Naive thymus-derived CD4-positive, alpha-beta T cell (primary cell): Measurements from ENCODE around the gene XYLB. TPM values are rescaled to one million over a fixed set of nuclear protein-coding genes. Genes with fewer than 3 reads are reported as not detected.
A peak's percentile ranks its signal among the peaks of the same experiment; 100 is the strongest.

Experiments
- ATAC-seq: fragments of 150-1000 bp; cut with Tn5 transposase; 2 replicates; pipeline ENCODE4 v1.10.0; 2021; ENCODE audit warnings: mild to moderate bottlenecking, moderate library complexity
- CTCF ChIA-PET: fragments of 350-600 bp; sonication (Branson Sonifier 250); formaldehyde crosslinking; loops from one replicate; lab custom pipeline; 2021; ENCODE audit warnings: antibody characterized with exemption; lab: Charles Lee
- POLR2A ChIA-PET: fragments of 350-600 bp; sonication (Branson Sonifier 250); formaldehyde crosslinking; loops from one replicate; lab custom pipeline; 2021; ENCODE audit warnings: antibody characterized with exemption, inconsistent platforms; lab: Charles Lee
- DNase-seq, 9 donors: peaks; one replicate each; pipeline versions ENCODE4 v3.0.0 to v3.0.0-alpha.2; 2020 to 2022; ENCODE audit warnings: mixed read lengths in 1 of 9
- H3K27ac ChIP-seq: one replicate; pipeline ENCODE4 v1.7.0; 2013; ENCODE audit warnings: mild to moderate bottlenecking, low read depth, low read length, moderate library complexity
- H3K27me3 ChIP-seq, 2 donors: one replicate each; pipeline ENCODE4 v1.7.0; 2013; ENCODE audit warnings: low read length in 2 of 2, mild to moderate bottlenecking in 2 of 2, moderate library complexity in 2 of 2; ENCODE audit not compliant: control insufficient read depth in 2 of 2, insufficient read depth in 2 of 2
- H3K36me3 ChIP-seq, 3 experiments: 1 replicate in 2 of 3; 2 replicates in 1 of 3; pipeline ENCODE4 v1.7.0; 2013; ENCODE audit warnings: low read length in 3 of 3, mild to moderate bottlenecking in 3 of 3, moderate library complexity in 1 of 3; ENCODE audit not compliant: insufficient read depth in 3 of 3, control insufficient read depth in 2 of 3
- H3K4me1 ChIP-seq, 2 donors: one replicate each; pipeline ENCODE4 v1.7.0; 2013; ENCODE audit warnings: low read length in 2 of 2, mild to moderate bottlenecking in 2 of 2, moderate library complexity in 1 of 2; ENCODE audit not compliant: control insufficient read depth in 2 of 2, insufficient read depth in 2 of 2
- H3K4me3 ChIP-seq: 2 replicates; pipeline ENCODE4 v1.7.0; 2013; ENCODE audit warnings: mild to moderate bottlenecking, low read length
- H3K9me3 ChIP-seq, 3 experiments: 1 replicate in 2 of 3; 2 replicates in 1 of 3; pipeline ENCODE4 v1.7.0; 2013; ENCODE audit warnings: low read length in 3 of 3; ENCODE audit not compliant: control insufficient read depth in 2 of 3
- H3K27ac Mint-ChIP-seq, 9 donors: one replicate each; pipeline ENCODE4 v1.8.0; 2020 to 2022; ENCODE audit warnings: mixed read lengths in 9 of 9, mild to moderate bottlenecking in 8 of 9, moderate library complexity in 5 of 9, inconsistent platforms in 2 of 9
- H3K27me3 Mint-ChIP-seq, 5 donors: one replicate each; pipeline ENCODE4 v1.8.0; 2021 to 2022; ENCODE audit warnings: mixed read lengths in 5 of 5, mild to moderate bottlenecking in 1 of 5
- H3K36me3 Mint-ChIP-seq, 5 donors: one replicate each; pipeline ENCODE4 v1.8.0; 2020 to 2022; ENCODE audit warnings: mixed read lengths in 5 of 5, mild to moderate bottlenecking in 3 of 5, inconsistent platforms in 1 of 5
- H3K4me1 Mint-ChIP-seq, 7 donors: one replicate each; pipeline ENCODE4 v1.8.0; 2020 to 2022; ENCODE audit warnings: mixed read lengths in 7 of 7, mild to moderate bottlenecking in 3 of 7, inconsistent platforms in 1 of 7
- H3K4me3 Mint-ChIP-seq, 10 donors: one replicate each; pipeline ENCODE4 v1.8.0; 2020 to 2022; ENCODE audit warnings: mild to moderate bottlenecking in 10 of 10, mixed read lengths in 10 of 10, moderate library complexity in 6 of 10, inconsistent platforms in 2 of 10
- H3K9me3 Mint-ChIP-seq, 11 donors: one replicate each; pipeline ENCODE4 v1.8.0; 2020 to 2022; ENCODE audit warnings: mixed read lengths in 11 of 11, mild to moderate bottlenecking in 4 of 11, inconsistent platforms in 1 of 11, moderate library complexity in 1 of 11
- intact Hi-C, 2 donors: fragments of 100-400 bp; cut with micrococcal nuclease; formaldehyde crosslinking; loops; one replicate each; pipeline ENCODE4 v1.15.1; 2023
- polyA plus RNA-seq, 2 donors: library from polyadenylated mRNA; unstranded; fragments of 300-500 nt; fragmentation: Illumina TruSeq; gene quantifications; one replicate each; pipeline ENCODE4 v1.2.3, GENCODE V29; 2021
- total RNA-seq, 6 experiments: library from RNA in 5 of 6; stranded (reverse) in 5 of 6; gene quantifications; 1 replicate in 5 of 6; 2 replicates in 1 of 6; pipeline ENCODE4 v1.2.3 and lab custom pipeline; 2021 to 2026

XYLB gene
- total and polyA plus RNA-seq, 7 experiments from 2014 or later, result 0.37 to 6.7 (median 2.0) TPM

- POLR2A ChIA-PET, result no interaction called here
- Histone ChIP-seq H3K27ac (no peak overlapping the region), H3K36me3 (no peaks in the 10 kb centered on the region), H3K4me1 (peaks cover 19 to 24% of the 10 kb centered on the region in 2 donors), H3K9me3 (no peaks in the 10 kb centered on the region), H3K27me3 (no peaks in the 10 kb centered on the region), H3K4me3 (peak overlapping the region; percentile 1)
- Mint-ChIP-seq H3K4me1 (peaks cover 27 to 41% (median 30%) of the 10 kb centered on the region in 7 donors), H3K27ac (peak overlapping the region in 8 of 9 donors; percentile 48 to 86 (median 72)), H3K9me3 (peaks cover 0 to 1% (median 0%) of the 10 kb centered on the region in 11 donors), H3K27me3 (peaks cover 0 to 4% (median 0%) of the 10 kb centered on the region in 5 donors), H3K4me3 (peak overlapping the region; percentile 65 to 83 (median 78)), H3K36me3 (peaks cover 0 to 30% (median 0%) of the 10 kb centered on the region in 5 donors)
- DNase-seq (peak in 6 of 9 donors; percentile 4 to 63 (median 30)), ATAC-seq (peak; percentile 60)
- CTCF ChIA-PET, result interaction anchor here (0.6 kb wide), 1 partner anchor 16 kb away, joined by 3 read pairs; no protein-coding TSS in a partner anchor
- intact Hi-C loops, result loop anchor here (2.0 to 10.0 kb wide), 3 partner anchors 48 to 81 kb away; no protein-coding TSS in a partner anchor
Observed at GRCh38 chr3:38374221-38374620, 27.6 kb downstream of the XYLB start.

GRCh38 chr3:38375072-38375471, 28.5 kb downstream of the XYLB start:
- Mint-ChIP-seq H3K27me3 (peaks cover 0 to 4% (median 0%) of the 10 kb centered on the region in 5 donors), H3K4me1 (peaks cover 27 to 41% (median 30%) of the 10 kb centered on the region in 7 donors), H3K27ac (peak overlapping the region in 2 of 9 donors; percentile 30 to 48), H3K36me3 (peaks cover 0 to 30% (median 0%) of the 10 kb centered on the region in 5 donors), H3K4me3 (peak overlapping the region in 5 of 10 donors; percentile 14 to 83 (median 74)), H3K9me3 (peaks cover 0 to 3% (median 0%) of the 10 kb centered on the region in 11 donors)
- ChIA-PET CTCF (no interaction called here), POLR2A (no interaction called here)
- intact Hi-C loops, result loop anchor here (2.0 to 10.0 kb wide), 2 partner anchors 50 to 80 kb away; no protein-coding TSS in a partner anchor
- H3K27ac ChIP-seq, result no peak overlapping the region
- no peak overlapping the region for H3K4me3 ChIP-seq
- peaks cover 19 to 24% of the 10 kb centered on the region in 2 donors for H3K4me1 ChIP-seq
- H3K36me3 ChIP-seq, result no peaks in the 10 kb centered on the region
- H3K9me3 ChIP-seq, result no peaks in the 10 kb centered on the region
- DNase-seq, result no peak
- no peaks in the 10 kb centered on the region for H3K27me3 ChIP-seq
- ATAC-seq, result no peak

- Histone ChIP-seq H3K27me3 (no peaks in the 10 kb centered on the region), H3K4me3 (no peak overlapping the region), H3K36me3 (no peaks in the 10 kb centered on the region), H3K9me3 (no peaks in the 10 kb centered on the region), H3K27ac (no peak overlapping the region), H3K4me1 (peaks cover 19 to 24% of the 10 kb centered on the region in 2 donors)
- peaks cover 27 to 38% (median 30%) of the 10 kb centered on the region in 7 donors for H3K4me1 Mint-ChIP-seq
- peak overlapping the region in 3 of 9 donors; percentile 3 to 48 (median 17) for H3K27ac Mint-ChIP-seq
- intact Hi-C loops, result loop anchor here (2.0 to 10.0 kb wide), 2 partner anchors 49 to 79 kb away; no protein-coding TSS in a partner anchor
- peaks cover 0 to 4% (median 0%) of the 10 kb centered on the region in 5 donors for H3K27me3 Mint-ChIP-seq
- DNase-seq (no peak), ATAC-seq (no peak)
- peaks cover 0 to 30% (median 1%) of the 10 kb centered on the region in 5 donors for H3K36me3 Mint-ChIP-seq
- ChIA-PET CTCF (interaction anchor here (0.6 kb wide), 1 partner anchor 401 kb away, joined by 3 read pairs; no protein-coding TSS in a partner anchor), POLR2A (no interaction called here)
- peaks cover 0 to 5% (median 0%) of the 10 kb centered on the region in 11 donors for H3K9me3 Mint-ChIP-seq
- H3K4me3 Mint-ChIP-seq, result peak overlapping the region in 5 of 10 donors; percentile 14 to 83 (median 35)
Observed at GRCh38 chr3:38375488-38376097, 29.0 kb downstream of the XYLB start.

GRCh38 chr3:38376098-38376816, 29.7 kb downstream of the XYLB start:
- no peaks in the 10 kb centered on the region for H3K9me3 ChIP-seq
- no peak overlapping the region for H3K4me3 ChIP-seq
- POLR2A ChIA-PET, result no interaction called here
- H3K4me1 ChIP-seq, result peaks cover 19 to 24% of the 10 kb centered on the region in 2 donors
- H3K27ac Mint-ChIP-seq, result peak overlapping the region in 2 of 9 donors; percentile 10 to 33
- intact Hi-C loops, result loop anchor here in 1 of 2 donors (10.0 kb wide), 1 partner anchor 49 kb away; no protein-coding TSS in a partner anchor
- H3K27me3 ChIP-seq, result no peaks in the 10 kb centered on the region
- CTCF ChIA-PET, result interaction anchor here (0.6 kb wide), 2 partner anchors 102 to 402 kb away, joined by 3 read pairs; no protein-coding TSS in a partner anchor
- H3K4me1 Mint-ChIP-seq, result peaks cover 27 to 34% (median 30%) of the 10 kb centered on the region in 7 donors
- no peak overlapping the region for H3K27ac ChIP-seq
- H3K4me3 Mint-ChIP-seq, result peak overlapping the region in 1 of 10 donors; percentile 14
- H3K9me3 Mint-ChIP-seq, result peaks cover 0 to 12% (median 2%) of the 10 kb centered on the region in 11 donors
- ATAC-seq (no peak), DNase-seq (no peak)
- peaks cover 0 to 31% (median 7%) of the 10 kb centered on the region in 5 donors for H3K36me3 Mint-ChIP-seq
- peaks cover 0 to 4% (median 0%) of the 10 kb centered on the region in 5 donors for H3K27me3 Mint-ChIP-seq
- H3K36me3 ChIP-seq, result no peaks in the 10 kb centered on the region

- POLR2A ChIA-PET, result no interaction called here
- ATAC-seq, result no peak
Observed at GRCh38 chr3:38379201-38379770, 32.7 kb downstream of the XYLB start.

GRCh38 chr3:38382506-38383080, 36.0 kb downstream of the XYLB start:
- Mint-ChIP-seq H3K27me3 (no peaks in the 10 kb centered on the region), H3K27ac (no peak overlapping the region), H3K4me1 (peaks cover 0 to 1% (median 0%) of the 10 kb centered on the region in 7 donors), H3K36me3 (peaks cover 0 to 36% (median 25%) of the 10 kb centered on the region in 5 donors), H3K4me3 (no peak overlapping the region), H3K9me3 (peaks cover 0 to 42% (median 13%) of the 10 kb centered on the region in 11 donors)
- H3K27ac ChIP-seq, result no peak overlapping the region
- H3K9me3 ChIP-seq, result no peaks in the 10 kb centered on the region
- intact Hi-C loops, result no loop called here
- no peaks in the 10 kb centered on the region for H3K4me1 ChIP-seq
- ChIA-PET CTCF (no interaction called here), POLR2A (no interaction called here)
- no peaks in the 10 kb centered on the region for H3K36me3 ChIP-seq
- H3K4me3 ChIP-seq, result no peak overlapping the region
- DNase-seq (no peak), ATAC-seq (no peak)
- no peaks in the 10 kb centered on the region for H3K27me3 ChIP-seq

More at GRCh38 chr3:38379201-38379770, 32.7 kb downstream of the XYLB start:
- no peaks in the 10 kb centered on the region for H3K27me3 Mint-ChIP-seq
- H3K36me3 ChIP-seq, result no peaks in the 10 kb centered on the region
- intact Hi-C loops, result loop anchor here in 1 of 2 donors (10.0 kb wide), 1 partner anchor 46 kb away; no protein-coding TSS in a partner anchor
- no peak overlapping the region for H3K4me3 ChIP-seq
- H3K36me3 Mint-ChIP-seq, result peaks cover 0 to 30% (median 15%) of the 10 kb centered on the region in 5 donors
- no peak overlapping the region for H3K27ac ChIP-seq
- H3K27ac Mint-ChIP-seq, result no peak overlapping the region
- H3K9me3 Mint-ChIP-seq, result peaks cover 0 to 24% (median 7%) of the 10 kb centered on the region in 11 donors
- no peak for DNase-seq
- peaks cover 6 to 7% of the 10 kb centered on the region in 2 donors for H3K4me1 ChIP-seq
- no peaks in the 10 kb centered on the region for H3K9me3 ChIP-seq
- H3K4me3 Mint-ChIP-seq, result no peak overlapping the region
- H3K27me3 ChIP-seq, result no peaks in the 10 kb centered on the region
- peaks cover 11 to 16% (median 13%) of the 10 kb centered on the region in 7 donors for H3K4me1 Mint-ChIP-seq
- CTCF ChIA-PET, result no interaction called here
